ENCODE data around the gene SMIM44. TPM values are rescaled to one million over a fixed set of nuclear protein-coding genes. Genes with fewer than 3 reads are reported as not detected.

The SMIM44 gene
- total and polyA plus RNA-seq, 9 of the 15 experiments (the other 6 are each of a cell fraction or from before 2014, with no cell fraction given): not detected

GRCh38 chr19:3503036-3503572 is 19.9 kb upstream of the SMIM44 start (continued):
- TF ChIP-seq ZNF395 (CRISPR knock-in tag; IDR thresholded peaks at IDR 0.05) (peak; percentile 29; the same call in 1 of the 2 replicates), ELF4 (CRISPR knock-in tag; IDR thresholded peaks at IDR 0.05) (no peak), MAFG (tag; conservative IDR thresholded peaks at IDR 0.05) (0 out of 2 replicates have a peak, but pooled peaks have one; percentile 29), JUND (IDR thresholded peaks at IDR 0.05; ENCODE audit: borderline replicate concordance, low read depth, low read length) (no peak), JUND (tag; IDR thresholded peaks at IDR 0.05; ENCODE audit: borderline replicate concordance, low read depth, low read length) (no peak), ZNF316 (IDR thresholded peaks at IDR 0.05) (peak; percentile 73), HNRNPK (IDR thresholded peaks at IDR 0.05; ENCODE audit: low read depth, low read length, poor library complexity, severe bottlenecking) (no peak), POLR3G (IDR thresholded peaks at IDR 0.05; ENCODE audit: extremely low read depth, insufficient read length, insufficient replicate concordance) (no peak), ZBTB17 (CRISPR knock-in tag; IDR thresholded peaks at IDR 0.05) (no peak), CTBP1 (IDR thresholded peaks at IDR 0.05; ENCODE audit: borderline replicate concordance) (peak; percentile 97), SMAD1 (IDR thresholded peaks at IDR 0.05; ENCODE audit: low read depth, low read length, partially characterized antibody) (no peak), RBM14 (IDR thresholded peaks at IDR 0.05; ENCODE audit: borderline replicate concordance, insufficient read depth, low read depth, low read length) (no peak), STAT6 (CRISPR knock-in tag; IDR thresholded peaks at IDR 0.05) (no peak), ZNF561 (CRISPR knock-in tag; conservative IDR thresholded peaks at IDR 0.05) (no peak), FOXJ3 (CRISPR knock-in tag; IDR thresholded peaks at IDR 0.05) (no peak), TAL1 (IDR thresholded peaks at IDR 0.05) (peak; percentile 46; the same call in 1 of the 2 replicates), ZNF212 (CRISPR knock-in tag; IDR thresholded peaks at IDR 0.05) (no peak), ZNF12 (CRISPR knock-in tag; IDR thresholded peaks at IDR 0.05) (no peak), SAFB (IDR thresholded peaks at IDR 0.05; ENCODE audit: borderline replicate concordance, low read depth, low read length) (no peak), RBM17 (IDR thresholded peaks at IDR 0.05; ENCODE audit: borderline replicate concordance, low read depth, low read length) (no peak), RBM34 (IDR thresholded peaks at IDR 0.05; ENCODE audit: borderline replicate concordance, insufficient read depth, low read length) (no peak), OTX1 (CRISPR knock-in tag; IDR thresholded peaks at IDR 0.05) (no peak)

Data from K562 (cell line).